T-helper 17 cell (primary cell): ENCODE data around the gene RTN4RL1. TPM values are rescaled to one million over a fixed set of nuclear protein-coding genes. Genes with fewer than 3 reads are reported as not detected.

Experiments
- ATAC-seq: fragments of 150-1000 bp; cut with Tn5 transposase; 2 replicates; pipeline ENCODE4 v1.10.0; 2021; ENCODE audit warnings: mild to moderate bottlenecking, moderate library complexity
- DNase-seq, 3 donors: peaks; one replicate each; pipeline versions ENCODE4 v3.0.0 to v3.0.0-alpha.2; 2020 to 2021
- H3K9me3 ChIP-seq: one replicate; pipeline ENCODE4 v1.7.0; 2013; ENCODE audit warnings: low read length, mild to moderate bottlenecking; ENCODE audit not compliant: control insufficient read depth, poor library complexity, severe bottlenecking
- H3K27ac Mint-ChIP-seq: one replicate; pipeline ENCODE4 v1.8.0; 2022; ENCODE audit warnings: mild to moderate bottlenecking, moderate library complexity, mixed read lengths
- H3K27me3 Mint-ChIP-seq: one replicate; pipeline ENCODE4 v1.8.0; 2022; ENCODE audit warnings: mixed read lengths
- H3K36me3 Mint-ChIP-seq: one replicate; pipeline ENCODE4 v1.8.0; 2022; ENCODE audit warnings: low read depth, mixed read lengths
- H3K4me1 Mint-ChIP-seq: one replicate; pipeline ENCODE4 v1.8.0; 2022; ENCODE audit warnings: mild to moderate bottlenecking, mixed read lengths
- H3K4me3 Mint-ChIP-seq: one replicate; pipeline ENCODE4 v1.8.0; 2022; ENCODE audit warnings: mild to moderate bottlenecking, moderate library complexity, mixed read lengths
- total RNA-seq, 4 donors: library from RNA in 2 of 4; stranded (reverse) in 2 of 4; gene quantifications; one replicate each; pipeline ENCODE4 v1.2.3 and lab custom pipeline; 2022 to 2026

Gene RTN4RL1, protein sequence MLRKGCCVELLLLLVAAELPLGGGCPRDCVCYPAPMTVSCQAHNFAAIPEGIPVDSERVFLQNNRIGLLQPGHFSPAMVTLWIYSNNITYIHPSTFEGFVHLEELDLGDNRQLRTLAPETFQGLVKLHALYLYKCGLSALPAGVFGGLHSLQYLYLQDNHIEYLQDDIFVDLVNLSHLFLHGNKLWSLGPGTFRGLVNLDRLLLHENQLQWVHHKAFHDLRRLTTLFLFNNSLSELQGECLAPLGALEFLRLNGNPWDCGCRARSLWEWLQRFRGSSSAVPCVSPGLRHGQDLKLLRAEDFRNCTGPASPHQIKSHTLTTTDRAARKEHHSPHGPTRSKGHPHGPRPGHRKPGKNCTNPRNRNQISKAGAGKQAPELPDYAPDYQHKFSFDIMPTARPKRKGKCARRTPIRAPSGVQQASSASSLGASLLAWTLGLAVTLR
- under 1 TPM; 0.21 to 0.90 TPM for total RNA-seq
- total RNA-seq (lab: John Stamatoyannopoulos, UW) = 0.90 to 1.4 reads per million in 2 donors

DNA sequence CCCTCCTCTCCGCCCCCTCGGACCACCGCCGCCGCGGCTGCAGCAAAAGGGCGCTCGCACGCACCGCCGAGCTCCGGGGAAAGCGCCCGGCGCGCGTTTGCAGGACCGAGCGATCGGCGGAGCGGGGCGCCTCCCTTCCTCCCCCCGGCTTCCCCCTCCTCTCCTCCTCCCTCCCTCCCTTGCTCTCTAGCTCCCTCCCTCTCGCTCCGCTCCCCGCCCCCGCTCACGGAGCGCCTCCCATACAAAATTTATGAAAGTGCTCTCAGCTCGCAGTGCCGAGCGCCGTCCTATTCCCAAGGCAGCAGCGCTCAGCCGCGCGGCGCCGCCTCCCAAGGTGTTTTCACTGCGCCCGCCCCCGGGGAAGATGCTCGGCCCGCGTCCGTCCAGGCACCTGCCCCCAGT is at the start of gene RTN4RL1:
RTN4RL1 (minus strand) TSS at position 115 of the 402 bp plus-strand sequence. CDS start 469 bp downstream, outside the sequence.
- H3K27ac Mint-ChIP-seq = peak within 1 kb of the TSS; percentile 14
- DNase-seq (peak; percentile 65 to 74 (median 69)), ATAC-seq (peak; percentile 62)
- H3K36me3 Mint-ChIP-seq = no peaks in the 10 kb centered on the region
- H3K4me1 Mint-ChIP-seq = peaks cover 14% of the 10 kb centered on the region
- H3K9me3 ChIP-seq = no peaks in the 10 kb centered on the region
- H3K4me3 Mint-ChIP-seq = peak within 1 kb of the TSS; percentile 87
- H3K27me3 Mint-ChIP-seq = peaks cover 14% of the 10 kb centered on the region

GRCh38 chr17:2074919-2075318 is 49.8 kb upstream of the RTN4RL1 start:
- Mint-ChIP-seq H3K4me1 (peaks cover 19% of the 10 kb centered on the region), H3K4me3 (no peak overlapping the region), H3K27me3 (no peaks in the 10 kb centered on the region), H3K27ac (no peak overlapping the region), H3K36me3 (peaks cover 21% of the 10 kb centered on the region)
- no peak for ATAC-seq
- no peaks in the 10 kb centered on the region for H3K9me3 ChIP-seq
- DNase-seq = no peak

- no peaks in the 10 kb centered on the region for H3K9me3 ChIP-seq
- Mint-ChIP-seq H3K27me3 (no peaks in the 10 kb centered on the region), H3K4me3 (no peak overlapping the region), H3K4me1 (peaks cover 18% of the 10 kb centered on the region), H3K36me3 (peaks cover 12% of the 10 kb centered on the region), H3K27ac (peak overlapping the region; percentile 86)
- ATAC-seq (peak; percentile 23), DNase-seq (no peak)
Measured at GRCh38 chr17:2071455-2072281, 46.5 kb upstream of the RTN4RL1 start.

GRCh38 chr17:2071024-2071385 is 45.9 kb upstream of the RTN4RL1 start:
- DNase-seq = no peak
- Mint-ChIP-seq H3K4me1 (peaks cover 16% of the 10 kb centered on the region), H3K4me3 (no peak overlapping the region), H3K36me3 (peaks cover 15% of the 10 kb centered on the region), H3K27me3 (no peaks in the 10 kb centered on the region), H3K27ac (peak overlapping the region; percentile 86)
- no peak for ATAC-seq
- no peaks in the 10 kb centered on the region for H3K9me3 ChIP-seq

GRCh38 chr17:2070241-2071023 is 45.3 kb upstream of the RTN4RL1 start:
- H3K9me3 ChIP-seq = no peaks in the 10 kb centered on the region
- ATAC-seq = peak; percentile 76
- Mint-ChIP-seq H3K27ac (peak overlapping the region; percentile 86), H3K4me1 (peaks cover 15% of the 10 kb centered on the region), H3K27me3 (no peaks in the 10 kb centered on the region), H3K4me3 (no peak overlapping the region), H3K36me3 (peaks cover 15% of the 10 kb centered on the region)
- DNase-seq = no peak

GRCh38 chr17:2068519-2069051 is 43.5 kb upstream of the RTN4RL1 start:
- Mint-ChIP-seq H3K27me3 (peaks cover 11% of the 10 kb centered on the region), H3K27ac (no peak overlapping the region), H3K4me3 (no peak overlapping the region), H3K36me3 (peaks cover 23% of the 10 kb centered on the region), H3K4me1 (peaks cover 21% of the 10 kb centered on the region)
- no peaks in the 10 kb centered on the region for H3K9me3 ChIP-seq
- ATAC-seq = no peak
- no peak for DNase-seq

DNA sequence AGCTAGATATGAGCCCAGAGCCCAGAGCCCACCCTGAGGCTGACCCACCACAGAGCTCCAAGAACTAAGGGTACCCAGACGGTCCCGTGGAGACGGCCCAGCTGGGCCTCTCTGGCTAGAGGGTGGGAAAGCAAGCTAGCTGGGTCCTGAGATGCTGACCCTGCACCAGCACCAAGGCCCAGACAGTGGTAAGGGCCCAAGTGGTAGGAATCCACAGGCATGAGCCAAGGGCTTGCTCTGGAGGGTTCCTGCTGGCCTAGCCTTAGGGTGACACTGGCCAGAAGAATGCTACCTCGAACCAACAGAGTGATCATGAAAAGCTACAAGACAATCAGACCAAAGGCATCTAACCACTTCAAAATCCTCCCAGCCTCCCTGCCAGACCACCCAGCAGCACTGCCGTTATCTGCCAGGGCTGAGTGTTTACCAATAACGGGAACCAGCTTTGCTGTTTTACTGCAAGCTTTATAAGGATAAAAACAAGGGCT is 42.9 kb upstream of the RTN4RL1 start:
- Mint-ChIP-seq H3K36me3 (peaks cover 23% of the 10 kb centered on the region), H3K27me3 (peaks cover 11% of the 10 kb centered on the region), H3K4me3 (no peak overlapping the region), H3K27ac (no peak overlapping the region), H3K4me1 (peaks cover 21% of the 10 kb centered on the region)
- no peaks in the 10 kb centered on the region for H3K9me3 ChIP-seq
- DNase-seq (no peak), ATAC-seq (no peak)

DNA sequence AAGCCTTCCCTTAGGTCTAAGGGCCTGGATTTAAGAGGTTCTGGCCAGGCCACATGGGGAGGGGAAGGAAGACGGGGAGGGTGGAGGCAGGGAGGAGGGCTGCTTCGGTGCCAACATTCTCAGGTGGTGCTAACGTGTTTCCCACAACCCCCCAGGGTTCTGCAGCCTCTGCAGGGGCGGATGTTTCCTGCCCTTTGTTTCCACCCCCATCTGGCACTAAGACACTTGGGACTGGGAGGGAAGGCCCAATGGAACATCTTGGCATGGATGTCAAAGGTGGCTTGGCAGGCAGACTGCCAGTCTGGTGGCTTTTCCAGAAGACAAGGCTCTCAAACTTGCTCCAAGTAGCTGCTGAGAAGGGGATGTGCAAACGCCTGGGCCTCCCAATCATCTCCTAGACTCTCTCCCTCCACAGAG is 42.5 kb upstream of the RTN4RL1 start:
- Mint-ChIP-seq H3K4me1 (peaks cover 21% of the 10 kb centered on the region), H3K27me3 (peaks cover 11% of the 10 kb centered on the region), H3K4me3 (no peak overlapping the region), H3K27ac (peak overlapping the region; percentile 27), H3K36me3 (peaks cover 23% of the 10 kb centered on the region)
- H3K9me3 ChIP-seq = no peaks in the 10 kb centered on the region
- ATAC-seq (no peak), DNase-seq (no peak)

- ATAC-seq (no peak), DNase-seq (no peak)
- peaks cover 21% of the 10 kb centered on the region for H3K4me1 Mint-ChIP-seq
- H3K9me3 ChIP-seq = no peaks in the 10 kb centered on the region
- peaks cover 11% of the 10 kb centered on the region for H3K27me3 Mint-ChIP-seq
- peaks cover 21% of the 10 kb centered on the region for H3K36me3 Mint-ChIP-seq
- peak overlapping the region; percentile 27 for H3K27ac Mint-ChIP-seq
- no peak overlapping the region for H3K4me3 Mint-ChIP-seq
Measured at GRCh38 chr17:2067048-2067561, 42.0 kb upstream of the RTN4RL1 start.

GRCh38 chr17:2065949-2066400 is 40.8 kb upstream of the RTN4RL1 start:
- Mint-ChIP-seq H3K27me3 (peaks cover 11% of the 10 kb centered on the region), H3K36me3 (peaks cover 17% of the 10 kb centered on the region), H3K27ac (no peak overlapping the region), H3K4me1 (peaks cover 15% of the 10 kb centered on the region), H3K4me3 (no peak overlapping the region)
- ATAC-seq (no peak), DNase-seq (no peak)
- H3K9me3 ChIP-seq = no peaks in the 10 kb centered on the region

DNA sequence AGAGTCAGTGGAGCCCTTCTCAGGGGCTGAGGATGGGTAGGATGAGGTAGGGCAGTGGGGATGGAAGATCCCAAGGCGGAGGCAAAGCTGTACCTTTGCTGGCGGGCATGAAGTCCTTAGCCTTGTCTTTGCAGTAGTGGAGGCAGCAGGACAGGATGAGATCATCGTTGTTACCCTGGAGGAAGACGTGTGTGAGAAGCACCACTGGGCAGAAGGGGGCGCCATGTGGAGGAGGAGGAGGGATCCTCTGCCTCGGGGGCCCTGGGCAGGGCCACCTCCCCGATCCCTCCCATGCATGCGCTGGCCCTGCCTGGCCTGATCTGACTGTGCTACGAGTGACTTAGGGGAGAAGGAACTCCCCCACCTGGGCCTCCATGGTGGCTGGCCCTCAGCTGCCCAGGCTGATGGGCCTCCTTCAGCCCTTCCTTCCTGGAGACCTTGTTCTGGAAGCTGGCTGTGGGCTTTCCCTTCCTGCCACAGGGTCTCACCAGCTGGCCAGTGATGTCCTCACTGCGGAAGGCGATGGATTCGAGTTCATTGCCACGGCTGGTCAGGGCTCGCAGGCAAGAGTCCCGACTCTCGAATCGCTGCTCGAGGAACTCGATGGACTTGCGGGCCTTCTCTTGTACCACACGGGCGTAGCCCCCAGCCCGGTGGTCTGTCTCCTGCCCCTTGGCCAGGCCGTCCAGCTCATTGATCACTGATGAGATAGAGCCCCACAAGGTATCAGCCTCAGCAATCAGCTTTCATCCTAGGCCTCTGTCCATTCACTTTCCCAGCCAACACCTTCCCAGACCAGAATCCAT is 40.0 kb upstream of the RTN4RL1 start:
- no peak overlapping the region for H3K4me3 Mint-ChIP-seq

More for the DNA sequence above, 40.0 kb upstream of the RTN4RL1 start:
- Mint-ChIP-seq H3K27ac (peak overlapping the region; percentile 73), H3K27me3 (peaks cover 11% of the 10 kb centered on the region), H3K4me1 (peaks cover 17% of the 10 kb centered on the region), H3K36me3 (peaks cover 21% of the 10 kb centered on the region)
- DNase-seq (no peak), ATAC-seq (peak; percentile 72)
- no peaks in the 10 kb centered on the region for H3K9me3 ChIP-seq
